Calu3 (cell line): ENCODE results near the gene MYO10. TPM values are rescaled to one million over a fixed set of nuclear protein-coding genes. Genes with fewer than 3 reads are reported as not detected.

Source experiments
- BruUV-seq: library from RNA; stranded (reverse); fragments of 400-500 nt; replicated peaks from 2 replicates; lab custom pipeline; 2021; lab: Mats Ljungman, UMichigan
- CTCF ChIA-PET: fragments of 300-600 bp; sonication (Branson Sonifier 250); formaldehyde crosslinking; loops from one replicate; lab custom pipeline; 2022; ENCODE audit warnings: antibody characterized with exemption; lab: Charles Lee
- DNase-seq: peaks from one replicate; pipeline ENCODE4 v3.0.0; 2022
- H3K27ac Mint-ChIP-seq: one replicate; pipeline ENCODE4 v1.8.0; 2022; ENCODE audit warnings: mixed read lengths; ENCODE audit not compliant: unreplicated experiment
- H3K27me3 Mint-ChIP-seq: one replicate; pipeline ENCODE4 v1.8.0; 2022; ENCODE audit warnings: mixed read lengths; ENCODE audit not compliant: unreplicated experiment
- H3K36me3 Mint-ChIP-seq: one replicate; pipeline ENCODE4 v1.8.0; 2022; ENCODE audit warnings: mild to moderate bottlenecking, moderate library complexity, mixed read lengths; ENCODE audit not compliant: insufficient read depth, unreplicated experiment
- H3K4me1 Mint-ChIP-seq: one replicate; pipeline ENCODE4 v1.8.0; 2022; ENCODE audit warnings: mild to moderate bottlenecking, low read depth, mixed read lengths; ENCODE audit not compliant: unreplicated experiment
- H3K4me3 Mint-ChIP-seq: one replicate; pipeline ENCODE4 v1.8.0; 2022; ENCODE audit warnings: mild to moderate bottlenecking, low read depth, moderate library complexity, mixed read lengths; ENCODE audit not compliant: unreplicated experiment
- H3K9me3 Mint-ChIP-seq: one replicate; pipeline ENCODE4 v1.8.0; 2022; ENCODE audit warnings: low read depth, mixed read lengths; ENCODE audit not compliant: unreplicated experiment
- intact Hi-C: fragments of 100-400 bp; cut with micrococcal nuclease; formaldehyde crosslinking; loops from one replicate; pipeline ENCODE4 v1.10.0; 2022; ENCODE audit not compliant: unreplicated experiment
- total RNA-seq: library from RNA; stranded (reverse); gene quantifications from 2 replicates; pipeline ENCODE4 v1.2.3, GENCODE V29; 2022
- TF ChIP-seq, protein P1 (sequence below): fragments of 200-600 bp; IDR thresholded peaks from one replicate; pipeline ENCODE4 v1.8.0; 2022; ENCODE audit warnings: antibody characterized with exemption; ENCODE audit not compliant: unreplicated experiment

The MYO10 gene
- total RNA-seq, 1 experiment from 2014 or later: 101 TPM

- no TSS peak for BruUV-seq
- no peak overlapping the region for H3K4me3 Mint-ChIP-seq
- H3K4me1 Mint-ChIP-seq: peaks cover 31% of the 10 kb centered on the region
- no peak for DNase-seq
- no peaks in the 10 kb centered on the region for H3K27me3 Mint-ChIP-seq
- no peaks in the 10 kb centered on the region for H3K9me3 Mint-ChIP-seq
- H3K36me3 Mint-ChIP-seq: peaks cover 10% of the 10 kb centered on the region
- CTCF ChIA-PET: interaction anchor here (2.0 kb wide), 1 partner anchor 9 kb away, joined by 5 read pairs; no protein-coding TSS in a partner anchor
- TF ChIP-seq, protein P1, sequence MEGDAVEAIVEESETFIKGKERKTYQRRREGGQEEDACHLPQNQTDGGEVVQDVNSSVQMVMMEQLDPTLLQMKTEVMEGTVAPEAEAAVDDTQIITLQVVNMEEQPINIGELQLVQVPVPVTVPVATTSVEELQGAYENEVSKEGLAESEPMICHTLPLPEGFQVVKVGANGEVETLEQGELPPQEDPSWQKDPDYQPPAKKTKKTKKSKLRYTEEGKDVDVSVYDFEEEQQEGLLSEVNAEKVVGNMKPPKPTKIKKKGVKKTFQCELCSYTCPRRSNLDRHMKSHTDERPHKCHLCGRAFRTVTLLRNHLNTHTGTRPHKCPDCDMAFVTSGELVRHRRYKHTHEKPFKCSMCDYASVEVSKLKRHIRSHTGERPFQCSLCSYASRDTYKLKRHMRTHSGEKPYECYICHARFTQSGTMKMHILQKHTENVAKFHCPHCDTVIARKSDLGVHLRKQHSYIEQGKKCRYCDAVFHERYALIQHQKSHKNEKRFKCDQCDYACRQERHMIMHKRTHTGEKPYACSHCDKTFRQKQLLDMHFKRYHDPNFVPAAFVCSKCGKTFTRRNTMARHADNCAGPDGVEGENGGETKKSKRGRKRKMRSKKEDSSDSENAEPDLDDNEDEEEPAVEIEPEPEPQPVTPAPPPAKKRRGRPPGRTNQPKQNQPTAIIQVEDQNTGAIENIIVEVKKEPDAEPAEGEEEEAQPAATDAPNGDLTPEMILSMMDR: no peak
- intact Hi-C loops: no loop called here
- H3K27ac Mint-ChIP-seq: no peak overlapping the region
These were observed 13.7 kb downstream of the MYO10 start for GRCh38 chr5:16922430-16922829.

- DNase-seq: no peak
- H3K9me3 Mint-ChIP-seq: no peaks in the 10 kb centered on the region
- TF ChIP-seq, protein P1: no peak
- no peaks in the 10 kb centered on the region for H3K27me3 Mint-ChIP-seq
- CTCF ChIA-PET: no interaction called here
- BruUV-seq: no TSS peak
- peaks cover 43% of the 10 kb centered on the region for H3K4me1 Mint-ChIP-seq
- no peak overlapping the region for H3K27ac Mint-ChIP-seq
- intact Hi-C loops: no loop called here
- H3K4me3 Mint-ChIP-seq: no peak overlapping the region
- H3K36me3 Mint-ChIP-seq: peaks cover 16% of the 10 kb centered on the region
These were observed 14.9 kb downstream of the MYO10 start for GRCh38 chr5:16921211-16921610.

DNA sequence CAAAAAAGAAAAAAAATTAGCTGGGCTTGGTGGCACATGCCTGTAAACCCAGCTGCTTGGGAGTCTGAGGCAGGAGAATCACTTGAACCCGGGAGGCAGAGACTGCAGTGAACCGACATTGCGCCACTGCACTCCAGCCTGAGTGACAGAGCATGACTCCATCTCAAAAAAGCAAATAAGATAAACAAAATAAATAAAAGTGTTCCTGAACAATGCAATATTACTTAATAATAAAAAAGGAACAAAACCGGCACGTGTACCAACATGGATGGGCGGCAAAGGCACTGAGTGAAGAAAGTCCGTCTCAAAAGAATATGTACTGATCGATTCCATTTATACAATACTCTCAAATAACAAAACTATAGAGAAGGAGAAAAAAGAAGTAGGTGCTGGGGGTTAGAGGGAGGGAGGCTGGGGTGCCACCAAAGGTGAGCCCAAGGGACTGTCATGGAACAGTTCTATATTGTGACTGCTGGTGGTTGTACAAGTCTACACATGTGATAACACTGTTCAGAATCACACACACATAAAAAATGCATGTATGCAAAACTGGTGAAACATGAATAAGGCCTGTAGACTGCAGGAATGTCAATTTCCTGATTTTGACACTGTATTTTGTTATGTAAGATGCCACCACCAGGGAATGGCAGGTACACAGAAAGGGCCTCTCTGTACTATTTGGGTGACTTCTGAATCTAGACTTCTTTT is 15.8 kb downstream of the MYO10 start:
- H3K27ac Mint-ChIP-seq: no peak overlapping the region
- DNase-seq: no peak

DNA sequence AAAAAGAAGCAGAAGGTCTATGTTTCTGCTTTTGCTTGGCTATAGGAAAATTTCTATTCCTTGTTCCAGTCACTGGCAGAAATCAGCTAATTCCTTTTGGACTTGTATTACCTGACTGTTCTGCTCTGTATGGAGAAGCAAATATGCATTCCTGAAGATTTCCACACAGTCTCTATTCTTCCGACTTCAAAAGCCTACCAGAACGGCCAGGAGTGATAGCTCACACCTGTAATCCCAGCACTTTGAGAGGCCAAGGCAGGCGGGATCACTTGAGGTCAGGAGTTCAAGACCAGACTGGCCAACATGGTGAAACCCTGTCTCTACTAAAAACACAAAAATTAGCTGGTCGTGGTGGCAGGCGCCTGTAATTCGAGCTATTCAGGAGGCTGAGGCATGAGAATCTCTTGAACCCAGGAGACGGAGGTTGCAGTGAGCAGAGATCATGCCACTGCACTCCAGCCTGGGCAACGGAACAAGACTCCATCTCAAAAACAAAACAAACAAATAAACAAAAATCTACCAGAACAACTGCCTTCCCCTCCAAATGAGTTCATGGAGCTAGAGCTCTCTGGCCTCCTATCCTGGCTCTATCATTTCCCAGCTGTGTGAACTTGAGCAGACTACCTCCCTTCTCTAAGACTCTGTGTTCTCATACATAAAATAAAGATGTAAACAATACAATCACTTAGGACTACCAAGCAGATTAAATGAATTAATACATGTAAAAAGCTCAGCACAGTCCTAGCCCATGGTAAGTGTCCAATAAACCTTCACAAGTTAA is 17.0 kb downstream of the MYO10 start:
- Mint-ChIP-seq H3K9me3 (no peaks in the 10 kb centered on the region), H3K36me3 (peaks cover 24% of the 10 kb centered on the region), H3K27ac (no peak overlapping the region), H3K4me3 (no peak overlapping the region), H3K27me3 (no peaks in the 10 kb centered on the region), H3K4me1 (peaks cover 55% of the 10 kb centered on the region)
- TF ChIP-seq, protein P1: no peak
- intact Hi-C loops: no loop called here
- CTCF ChIA-PET: no interaction called here
- no peak for DNase-seq
- BruUV-seq: no TSS peak

More for the DNA sequence above, 15.8 kb downstream of the MYO10 start:
- peaks cover 19% of the 10 kb centered on the region for H3K36me3 Mint-ChIP-seq
- intact Hi-C loops: no loop called here
- H3K4me1 Mint-ChIP-seq: peaks cover 50% of the 10 kb centered on the region
- no peaks in the 10 kb centered on the region for H3K9me3 Mint-ChIP-seq
- BruUV-seq: no TSS peak
- CTCF ChIA-PET: no interaction called here
- TF ChIP-seq, protein P1: no peak
- H3K27me3 Mint-ChIP-seq: no peaks in the 10 kb centered on the region
- H3K4me3 Mint-ChIP-seq: no peak overlapping the region
